ENCODE data around the gene CRKL.
A peak's percentile ranks its signal among the peaks of the same experiment; 100 is the strongest.
"Not testable (repeated sequence)": the region's sequence is repeated elsewhere in the genome, so short reads cannot be mapped to it uniquely, and the experiment has no call there.

CRKL gene

DNA sequence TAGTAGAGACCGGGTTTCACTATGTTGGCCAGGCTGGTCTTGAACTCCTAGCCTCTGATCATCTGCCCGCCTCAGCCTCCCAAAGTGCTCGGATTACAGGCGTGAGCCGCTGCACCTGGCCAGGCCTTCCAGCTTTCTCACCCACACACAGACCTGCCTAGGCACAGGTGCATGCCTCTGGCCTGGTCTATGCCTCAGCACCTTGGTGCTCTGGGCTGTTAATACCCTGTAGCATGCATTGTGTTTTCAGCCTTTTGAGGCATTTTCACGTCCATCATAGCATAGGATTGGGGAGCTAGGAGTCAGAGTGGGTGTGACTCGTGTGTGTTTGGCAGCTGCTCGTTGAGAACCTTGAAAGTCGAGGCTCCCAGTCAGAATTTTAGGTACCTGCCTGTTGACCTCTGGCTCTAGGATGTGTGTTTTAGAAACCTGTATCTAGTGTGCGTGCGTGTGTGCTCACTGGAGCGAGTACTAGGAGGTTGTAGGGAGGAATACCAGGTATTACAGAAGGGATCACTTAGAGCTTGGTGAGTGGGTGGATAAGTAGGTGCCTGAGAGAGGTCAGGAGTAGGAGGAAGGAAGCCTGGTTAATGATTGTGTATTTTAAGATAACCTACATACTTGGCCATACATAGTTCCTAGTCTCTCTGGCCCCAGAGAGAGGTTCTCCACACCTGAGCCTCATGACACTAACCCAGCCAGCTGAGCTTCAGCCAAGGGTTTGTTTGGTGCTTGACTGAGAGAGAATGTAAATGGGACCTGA lies 20.0 kb downstream of the CRKL start:
- TF ChIP-seq CTCF (IDR thresholded peaks at IDR 0.05; ENCODE audit: low read depth, low read length, missing control alignments) = no peak
- no peak for DNase-seq (ENCODE audit: extremely low read depth, low read depth)
- no peak overlapping the region for H3K4me3 ChIP-seq (replicated peaks; ENCODE audit: low read depth, low read length)

DNA sequence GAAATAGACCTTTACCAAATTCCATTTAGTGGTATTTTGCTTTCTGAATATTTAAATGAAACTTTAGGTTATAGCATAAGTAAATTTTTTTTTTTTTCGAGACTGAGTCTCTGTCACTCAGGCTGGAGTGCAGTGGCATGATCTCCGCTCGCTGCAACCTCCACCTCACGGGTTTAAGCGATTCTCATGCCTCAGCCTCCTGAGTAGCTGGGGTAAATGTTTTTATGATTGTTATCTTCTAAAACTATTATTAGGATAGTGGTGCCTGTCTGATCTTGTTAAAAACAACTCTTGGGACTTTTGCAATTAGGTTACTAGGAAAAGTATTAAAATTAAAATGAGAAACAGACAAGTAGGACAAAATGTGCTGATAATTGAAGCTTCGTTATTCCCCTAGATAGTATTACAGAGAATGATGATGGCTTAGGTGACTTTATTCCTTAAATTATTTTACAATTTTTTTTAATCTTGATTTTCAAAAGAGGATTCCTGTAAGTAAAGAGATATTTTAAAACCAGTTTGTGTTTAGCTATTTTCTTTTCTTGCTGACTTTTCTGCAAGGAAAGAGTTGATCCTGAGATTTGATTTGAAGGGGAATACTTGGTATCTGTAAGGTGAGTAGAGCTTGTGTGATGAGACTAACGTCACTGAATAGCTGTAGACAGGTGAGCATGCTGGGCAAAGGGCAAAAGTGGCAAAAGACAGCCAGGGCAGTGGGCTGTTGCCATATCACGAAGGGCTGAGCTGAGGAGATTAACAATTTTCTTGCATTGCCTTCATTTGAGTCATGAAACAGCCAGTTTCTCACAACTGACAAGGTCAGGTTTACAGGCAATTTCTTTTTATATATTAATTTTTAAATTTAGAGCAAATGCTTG lies 20.8 kb downstream of the CRKL start:
- no peak for TF ChIP-seq CTCF (IDR thresholded peaks at IDR 0.05; ENCODE audit: low read depth, low read length, missing control alignments)
- H3K4me3 ChIP-seq (replicated peaks; ENCODE audit: low read depth, low read length) = no peak overlapping the region
- no peak for DNase-seq (ENCODE audit: extremely low read depth, low read depth)

DNA sequence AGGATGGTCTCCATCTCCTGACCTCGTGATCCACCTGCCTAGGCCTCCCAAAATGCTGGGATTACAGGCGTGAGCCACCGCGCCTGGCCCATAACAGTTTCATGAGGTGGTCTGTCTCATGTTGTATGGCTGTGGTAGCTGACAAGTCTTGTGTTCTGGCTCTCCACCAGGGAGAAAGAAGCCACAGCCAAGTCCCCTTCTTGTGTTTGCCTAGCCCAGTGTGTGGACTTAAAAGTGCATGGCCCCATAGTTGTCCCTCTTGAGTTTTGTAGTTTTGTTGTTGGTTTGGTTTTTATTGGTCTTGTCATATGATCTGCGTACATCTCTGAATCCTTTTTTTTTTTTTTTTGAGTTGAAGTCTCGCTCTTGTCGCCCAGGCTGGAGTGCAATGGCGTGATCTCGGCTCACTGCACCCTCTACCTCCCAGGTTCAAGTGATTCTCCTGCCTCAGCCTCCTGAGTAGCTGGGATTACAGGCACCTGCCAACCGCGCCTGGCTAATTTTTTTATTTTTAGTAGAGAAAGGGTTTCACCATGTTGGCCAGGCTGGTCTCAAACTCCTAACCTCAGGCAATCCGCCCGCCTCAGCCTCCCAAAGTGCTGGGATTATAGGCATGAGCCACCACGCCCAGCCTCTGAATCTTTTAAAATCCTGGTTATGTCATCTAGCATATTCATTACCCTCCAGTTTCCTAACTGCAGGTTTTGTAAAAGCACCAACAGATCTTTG lies 22.4 kb downstream of the CRKL start:
- not testable (repeated sequence) for H3K4me3 ChIP-seq (replicated peaks; ENCODE audit: low read depth, low read length); DNase-seq (ENCODE audit: extremely low read depth, low read depth)

DNA sequence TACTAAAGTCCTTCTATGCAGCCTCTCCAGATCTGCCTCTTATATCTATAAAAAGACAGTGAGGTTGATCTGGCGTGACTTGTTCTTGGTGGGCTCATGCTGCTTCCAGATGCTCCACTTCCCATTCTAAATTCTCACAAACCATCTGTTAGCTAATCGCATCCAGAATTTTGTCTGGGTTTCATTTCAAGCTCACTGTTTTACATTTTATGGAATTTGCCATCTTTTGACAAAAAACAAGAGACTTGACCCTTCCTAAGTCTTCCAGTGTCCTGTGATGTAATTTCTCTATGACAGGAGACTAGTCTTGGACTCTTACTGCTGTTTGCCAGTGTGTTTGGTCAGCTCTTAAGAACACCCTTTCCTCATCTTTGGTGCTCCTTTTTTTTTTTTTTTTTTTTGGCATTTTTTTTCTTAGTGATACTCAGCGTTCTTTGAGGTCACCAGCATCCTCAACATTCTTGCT lies 23.0 kb downstream of the CRKL start:
- no peak for TF ChIP-seq CTCF (IDR thresholded peaks at IDR 0.05; ENCODE audit: low read depth, low read length, missing control alignments)
- H3K4me3 ChIP-seq (replicated peaks; ENCODE audit: low read depth, low read length) = no peak overlapping the region
- DNase-seq (ENCODE audit: extremely low read depth, low read depth) = peak; percentile 81

DNA sequence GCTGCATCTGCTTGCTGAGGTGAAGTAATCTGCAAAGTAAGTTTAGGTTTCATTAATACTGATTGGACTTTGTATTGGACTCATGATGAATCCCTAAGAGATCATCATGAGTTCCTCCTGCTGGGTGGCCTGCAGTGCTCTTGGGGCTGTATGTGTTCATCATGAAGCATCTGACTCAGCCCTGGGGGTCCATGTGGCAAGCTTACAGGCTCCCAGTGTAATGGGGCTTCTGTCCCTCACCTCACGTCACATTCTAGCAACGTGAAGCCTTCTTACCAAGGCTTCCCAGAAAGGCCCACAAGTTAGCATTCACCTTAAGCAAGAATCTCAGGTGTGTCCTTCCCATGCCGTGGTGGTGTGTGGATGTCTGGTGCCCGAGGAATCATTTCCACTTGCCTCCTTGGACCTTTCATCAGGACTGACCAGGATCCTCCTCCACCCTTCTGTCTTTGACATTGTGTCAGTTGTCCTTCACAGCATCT lies 23.7 kb downstream of the CRKL start:
- TF ChIP-seq CTCF (IDR thresholded peaks at IDR 0.05; ENCODE audit: low read depth, low read length, missing control alignments) = no peak
- H3K4me3 ChIP-seq (replicated peaks; ENCODE audit: low read depth, low read length) = no peak overlapping the region
- no peak for DNase-seq (ENCODE audit: extremely low read depth, low read depth)

- not testable (repeated sequence) for DNase-seq (ENCODE audit: extremely low read depth, low read depth); H3K4me3 ChIP-seq (replicated peaks; ENCODE audit: low read depth, low read length)
Observed at GRCh38 chr22:20942203-20942902, 25.1 kb downstream of the CRKL start.
